GM12872 (cell line): ENCODE data around the gene MRPL9.

ENCODE experiments used
- CTCF ChIP-seq: IDR thresholded peaks from 3 replicates; pipeline ENCODE4 v1.5.1; 2011; ENCODE audit warnings: low read depth, mild to moderate bottlenecking, low read length, moderate library complexity; ENCODE audit not compliant: insufficient read depth

Gene MRPL9

GRCh38 chr1:151721788-151722510, 41.3 kb downstream of the MRPL9 start:
- TF ChIP-seq CTCF, result no peak

- no peak for TF ChIP-seq CTCF
Measured at GRCh38 chr1:151720974-151721787, 42.1 kb downstream of the MRPL9 start, which contains the start of gene RIIAD1. Gene RIIAD1 (plus strand): TSS chr1:151721522. CDS start chr1:151721537, 15 bp downstream.

GRCh38 chr1:151720554-151720953, 42.7 kb downstream of the MRPL9 start:
- no peak for TF ChIP-seq CTCF

- TF ChIP-seq CTCF, result no peak
Measured at GRCh38 chr1:151720125-151720524, 43.2 kb downstream of the MRPL9 start.

GRCh38 chr1:151718666-151719065, 44.6 kb downstream of the MRPL9 start:
- no peak for TF ChIP-seq CTCF

GRCh38 chr1:151718011-151718431, 45.3 kb downstream of the MRPL9 start:
- TF ChIP-seq CTCF, result no peak

- no peak for TF ChIP-seq CTCF
Measured at GRCh38 chr1:151716771-151717631, 46.3 kb downstream of the MRPL9 start, which contains the start of gene CELF3. Gene CELF3 (minus strand): TSS chr1:151716803. CDS start chr1:151716020, 783 bp downstream.
